GM18861 (cell line): ENCODE measurements around the gene SLC6A3.
A peak's percentile ranks its signal among the peaks of the same experiment; 100 is the strongest.

ENCODE experiments used
- ATAC-seq: cut with Tn5 transposase; IDR thresholded peaks from one replicate; pipeline ENCODE4 v1.9.1; 2021; ENCODE audit not compliant: unreplicated experiment

SLC6A3 gene

DNA sequence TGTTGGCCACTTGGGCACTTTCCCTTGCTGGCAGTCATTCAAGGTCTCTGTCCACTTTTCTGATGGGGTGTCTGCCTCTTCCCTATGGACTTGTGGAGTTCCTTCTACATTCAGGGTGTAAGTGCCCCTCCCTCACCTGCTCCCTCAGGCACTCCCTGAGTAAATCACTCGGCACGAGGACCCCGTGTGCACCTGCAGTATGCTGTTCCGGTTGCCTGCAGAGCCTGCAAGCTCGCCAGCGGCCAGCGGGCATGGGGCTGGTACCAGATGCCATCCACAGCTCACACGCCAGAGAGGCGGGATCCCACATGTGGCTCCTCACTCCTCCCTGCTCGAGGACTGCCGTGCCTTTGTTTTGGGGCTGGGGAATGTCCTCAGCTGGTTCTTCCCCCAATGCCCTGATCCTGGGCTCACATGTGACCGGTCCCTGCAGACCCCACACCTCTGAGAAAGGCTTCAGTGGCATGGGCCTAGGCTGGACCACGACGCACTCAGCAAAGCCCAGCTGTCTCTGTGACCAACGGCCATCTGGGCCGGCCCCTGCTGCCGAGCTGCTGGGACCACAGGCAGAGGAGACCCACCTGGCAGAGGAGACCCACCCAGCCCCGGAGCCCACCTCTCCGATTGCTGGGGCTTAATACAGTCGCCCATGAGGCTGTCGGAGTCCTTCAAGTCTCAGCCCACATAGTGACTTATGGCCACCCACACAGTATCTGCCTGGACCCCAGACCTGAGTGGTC lies 54.2 kb downstream of the SLC6A3 start:
- ATAC-seq, result no peak

DNA sequence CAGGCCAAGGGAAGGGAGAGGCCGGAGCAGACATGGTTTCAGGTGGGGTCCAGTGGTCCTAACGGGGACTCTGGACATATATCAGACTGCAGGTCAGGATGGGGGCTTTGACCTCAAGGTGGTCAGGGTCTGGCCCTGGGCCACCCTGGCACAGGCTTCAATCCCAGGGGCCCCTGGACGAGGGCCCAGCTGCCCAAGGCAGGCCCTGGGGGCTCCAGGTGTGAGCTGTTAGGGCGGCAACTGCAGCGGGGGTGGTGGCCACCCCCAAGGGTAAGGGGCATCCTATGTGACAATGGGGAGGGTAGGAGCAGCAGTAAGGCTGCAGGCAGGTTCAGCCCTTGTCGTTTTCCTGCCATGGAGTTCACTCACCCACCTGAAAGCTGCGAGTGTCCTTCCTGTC lies 54.9 kb downstream of the SLC6A3 start:
- ATAC-seq, result no peak

DNA sequence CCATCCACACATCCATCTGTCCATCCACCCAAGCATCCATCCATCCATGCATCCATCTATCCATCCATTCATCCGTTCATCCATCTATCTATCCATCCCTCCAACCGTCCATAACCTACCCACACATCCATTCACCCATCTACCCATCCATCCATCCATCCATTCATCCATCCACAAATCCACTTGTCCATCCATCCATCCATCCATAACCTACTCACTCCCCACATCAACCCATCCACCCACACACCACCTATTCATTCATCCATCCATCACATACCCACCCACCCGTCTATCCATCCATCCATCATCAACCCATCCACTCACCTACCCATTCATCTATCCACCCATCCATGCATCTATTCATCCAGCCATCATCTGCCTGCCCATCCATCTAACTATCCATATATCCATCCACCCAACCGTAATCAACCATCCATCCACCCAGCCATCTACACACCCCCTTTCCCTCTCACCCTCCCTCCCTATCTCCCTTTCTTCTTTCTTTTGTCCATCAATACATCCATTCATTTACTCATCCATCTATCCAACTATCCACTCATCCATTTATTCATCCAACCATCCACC lies 56.8 kb downstream of the SLC6A3 start:
- ATAC-seq, result no peak

DNA sequence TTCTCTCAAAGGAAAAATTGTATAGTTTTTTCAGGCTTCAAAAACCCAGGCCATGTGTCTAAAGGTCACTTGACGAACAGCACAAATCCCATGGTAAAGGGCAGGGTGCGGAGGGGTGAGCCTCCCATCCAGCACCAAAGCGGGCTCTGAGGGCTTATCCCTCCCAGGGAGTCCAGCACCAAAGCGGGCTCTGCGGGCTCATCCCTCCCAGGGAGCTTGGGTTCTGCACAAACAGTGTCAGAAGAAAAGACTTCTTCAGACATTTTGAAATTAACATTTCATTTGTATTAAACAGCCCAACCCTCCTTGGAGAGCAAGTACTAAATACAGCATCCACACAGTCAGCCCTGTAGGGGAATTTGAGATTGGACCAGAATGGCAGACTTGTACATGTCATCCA lies 57.4 kb downstream of the SLC6A3 start:
- ATAC-seq, result no peak

DNA sequence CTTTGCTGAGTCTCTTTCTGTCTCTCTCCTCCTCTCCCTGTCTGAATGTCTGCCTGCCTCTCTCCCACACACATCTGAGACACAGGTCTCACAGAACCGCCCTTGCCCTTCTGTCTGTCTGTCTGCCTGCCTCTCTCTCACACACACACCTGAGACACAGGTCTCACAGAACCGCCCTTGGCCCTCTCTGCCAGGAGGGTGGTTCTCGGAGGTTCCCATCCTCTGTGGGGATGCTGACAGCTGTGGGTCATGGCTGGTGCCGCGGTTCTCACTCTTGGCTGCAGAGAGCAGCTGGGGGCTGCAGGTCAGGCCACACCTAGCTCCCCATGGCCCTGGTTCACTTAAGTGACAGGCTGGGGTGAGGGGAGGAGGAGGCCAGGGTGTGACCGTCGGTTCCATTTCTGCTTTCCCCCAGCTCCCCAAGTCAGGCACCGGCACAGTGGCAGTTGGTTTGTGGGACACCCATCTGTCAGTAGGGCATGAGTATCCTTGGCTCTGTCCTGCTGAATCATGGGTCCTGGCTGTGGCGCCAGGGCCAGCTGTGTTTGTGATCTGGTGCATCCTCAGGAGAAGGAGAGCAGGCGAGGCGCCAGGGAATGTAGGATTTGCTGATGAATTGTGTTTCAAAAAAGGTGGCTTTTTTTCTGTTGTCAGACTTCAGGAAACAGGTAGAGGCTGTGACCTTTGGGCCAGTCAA lies 58.0 kb downstream of the SLC6A3 start:
- ATAC-seq, result no peak

DNA sequence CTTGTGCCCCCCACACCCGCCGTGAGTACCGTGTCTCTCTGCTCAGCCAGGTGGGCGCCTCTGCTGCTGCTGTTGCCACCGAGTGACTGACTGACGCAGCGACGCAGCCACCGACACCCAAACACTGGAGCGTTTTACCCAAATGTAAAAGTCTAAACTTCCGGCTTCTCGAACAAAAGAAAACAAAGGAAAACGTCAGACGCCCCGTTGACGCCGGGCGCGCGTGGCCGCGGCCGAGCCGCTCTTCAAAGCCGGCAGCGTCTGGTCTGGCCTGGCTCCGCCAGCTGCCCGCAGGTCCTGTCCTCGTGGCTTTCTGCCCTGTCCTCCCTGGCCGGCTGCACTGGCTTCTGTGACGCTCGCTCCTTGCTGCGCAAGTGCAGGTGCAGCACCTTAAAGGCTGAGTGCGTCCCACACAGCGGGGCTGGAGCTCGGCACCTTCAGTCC lies 58.9 kb downstream of the SLC6A3 start:
- peak; percentile 40 for ATAC-seq

DNA sequence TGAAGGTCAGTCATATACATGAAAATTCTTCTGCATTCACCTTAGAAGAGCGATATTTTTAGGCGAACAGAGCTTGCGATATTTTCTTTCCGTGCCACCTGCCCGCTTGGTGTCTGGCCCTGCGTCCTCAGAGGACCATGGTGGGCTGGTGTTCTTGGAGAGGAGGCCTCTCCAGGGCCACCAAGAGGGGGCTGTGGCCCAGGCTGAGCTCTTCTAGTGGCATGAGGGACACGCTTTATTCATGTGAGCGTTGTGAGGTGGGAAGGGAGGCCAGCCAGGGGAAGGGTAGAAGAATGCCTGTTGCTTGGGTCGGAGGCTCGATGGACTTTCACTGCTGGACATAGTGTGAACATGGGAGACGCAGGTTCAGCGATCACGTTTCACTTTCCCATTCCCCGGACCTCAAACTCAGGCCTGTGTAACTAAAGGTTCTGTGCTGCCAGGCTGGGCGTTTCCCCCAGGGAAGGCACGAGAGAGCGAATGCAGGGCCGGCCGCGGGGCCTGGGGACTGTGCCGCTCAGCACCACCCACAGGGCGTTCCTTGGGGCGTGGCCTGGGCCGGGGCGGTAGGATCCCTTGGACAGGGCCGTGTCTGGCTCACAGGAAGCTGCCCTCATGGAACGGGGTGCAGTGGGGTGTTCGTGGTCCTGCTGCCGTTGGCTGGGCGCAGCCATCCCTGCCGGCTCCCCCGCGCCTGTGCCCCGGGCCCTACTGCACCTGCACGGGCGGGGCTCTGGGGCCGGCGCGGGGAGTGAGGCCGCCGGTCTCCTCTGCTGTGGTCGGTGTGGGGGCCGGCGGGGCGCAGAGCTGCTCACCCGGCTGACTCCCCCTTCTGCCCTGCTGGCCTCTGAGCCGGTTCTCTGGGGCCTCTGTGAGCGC lies 59.6 kb downstream of the SLC6A3 start:
- ATAC-seq, result peak; percentile 72

DNA sequence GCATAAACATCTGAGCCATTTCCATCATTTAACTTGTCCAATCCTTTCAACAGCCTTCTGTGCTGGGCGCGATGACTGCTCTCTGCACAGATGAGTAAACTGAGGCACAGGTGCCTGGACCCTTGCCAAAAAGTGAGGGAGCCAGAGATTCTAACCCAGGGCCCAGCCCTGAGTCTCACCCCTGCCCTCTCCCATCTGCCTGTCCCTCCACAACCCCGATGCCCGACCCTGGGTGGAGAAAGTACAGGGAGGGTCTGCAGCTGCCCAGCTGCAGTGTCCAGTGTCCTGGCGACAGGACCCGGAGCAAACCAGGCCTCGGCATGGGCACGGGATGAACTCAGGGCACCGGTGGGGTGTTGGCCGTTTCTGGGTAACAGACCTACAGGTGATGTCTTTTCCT lies 60.7 kb downstream of the SLC6A3 start:
- ATAC-seq, result no peak

DNA sequence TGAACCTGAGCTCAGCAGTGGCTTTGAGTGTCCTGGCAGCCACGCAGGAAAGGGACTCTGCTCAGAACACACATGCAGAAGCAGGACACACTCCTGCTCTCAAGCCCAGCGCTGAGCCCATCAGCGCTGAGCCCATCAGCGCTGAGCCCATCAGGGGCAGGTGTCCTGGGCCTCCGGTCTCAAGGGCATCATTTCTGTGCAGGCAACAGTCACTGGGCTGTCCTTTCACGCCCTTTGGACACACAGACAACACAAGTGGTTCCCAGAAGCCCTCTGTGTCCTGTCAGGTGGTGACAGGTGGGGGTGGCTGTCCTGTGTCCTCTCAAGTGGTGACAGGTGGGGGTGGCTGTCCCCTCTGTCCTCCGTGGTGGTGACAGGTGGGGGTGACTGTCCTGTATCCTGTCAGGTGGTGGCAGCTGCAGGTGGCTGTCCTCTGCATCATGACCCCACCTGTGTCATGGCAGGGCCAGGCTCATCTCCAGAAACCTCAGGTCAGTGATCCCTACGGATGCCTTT lies 61.3 kb downstream of the SLC6A3 start:
- no peak for ATAC-seq

DNA sequence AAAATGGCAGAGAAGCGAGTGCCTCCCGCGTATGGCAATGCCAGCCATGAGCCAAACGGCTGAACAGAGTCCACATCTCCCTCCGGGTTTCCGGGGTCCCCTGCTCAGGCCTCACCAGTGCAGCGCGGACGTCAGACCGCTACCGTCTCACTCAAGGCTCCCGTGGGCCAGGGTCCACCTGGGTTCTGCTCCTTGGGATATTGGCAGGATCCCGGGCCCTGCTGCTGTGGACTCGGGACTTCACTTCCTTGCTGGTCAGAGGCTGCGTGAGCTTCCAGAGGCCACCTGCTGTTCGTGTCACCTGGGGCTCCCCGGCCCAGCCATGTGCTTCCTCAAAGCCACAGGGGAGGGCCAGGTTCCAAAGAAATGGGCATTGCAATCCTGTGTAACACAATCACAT lies 61.9 kb downstream of the SLC6A3 start:
- ATAC-seq, result no peak

DNA sequence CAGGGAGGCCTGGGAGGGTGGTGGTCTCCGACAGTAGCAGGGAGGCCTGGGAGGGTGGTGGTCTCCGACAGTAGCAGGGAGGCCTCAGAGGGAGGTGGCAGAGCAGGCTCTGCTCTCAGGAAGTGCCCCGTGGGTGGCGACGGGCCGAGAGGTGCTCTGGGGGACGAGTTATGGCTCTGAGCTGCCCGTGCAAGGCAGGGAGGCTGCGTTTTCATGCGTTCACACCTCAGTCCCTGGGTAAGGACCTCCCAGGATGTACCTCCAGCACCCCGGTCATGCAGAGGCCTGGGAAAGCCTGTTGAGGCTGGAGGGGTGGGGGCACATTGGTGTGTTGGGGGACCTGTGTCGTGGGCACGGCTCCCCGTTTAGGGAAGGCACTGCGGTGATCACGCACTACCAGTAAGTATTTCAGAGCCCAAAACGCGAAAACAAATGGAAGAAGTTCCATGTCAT lies 63.0 kb downstream of the SLC6A3 start:
- no peak for ATAC-seq

DNA sequence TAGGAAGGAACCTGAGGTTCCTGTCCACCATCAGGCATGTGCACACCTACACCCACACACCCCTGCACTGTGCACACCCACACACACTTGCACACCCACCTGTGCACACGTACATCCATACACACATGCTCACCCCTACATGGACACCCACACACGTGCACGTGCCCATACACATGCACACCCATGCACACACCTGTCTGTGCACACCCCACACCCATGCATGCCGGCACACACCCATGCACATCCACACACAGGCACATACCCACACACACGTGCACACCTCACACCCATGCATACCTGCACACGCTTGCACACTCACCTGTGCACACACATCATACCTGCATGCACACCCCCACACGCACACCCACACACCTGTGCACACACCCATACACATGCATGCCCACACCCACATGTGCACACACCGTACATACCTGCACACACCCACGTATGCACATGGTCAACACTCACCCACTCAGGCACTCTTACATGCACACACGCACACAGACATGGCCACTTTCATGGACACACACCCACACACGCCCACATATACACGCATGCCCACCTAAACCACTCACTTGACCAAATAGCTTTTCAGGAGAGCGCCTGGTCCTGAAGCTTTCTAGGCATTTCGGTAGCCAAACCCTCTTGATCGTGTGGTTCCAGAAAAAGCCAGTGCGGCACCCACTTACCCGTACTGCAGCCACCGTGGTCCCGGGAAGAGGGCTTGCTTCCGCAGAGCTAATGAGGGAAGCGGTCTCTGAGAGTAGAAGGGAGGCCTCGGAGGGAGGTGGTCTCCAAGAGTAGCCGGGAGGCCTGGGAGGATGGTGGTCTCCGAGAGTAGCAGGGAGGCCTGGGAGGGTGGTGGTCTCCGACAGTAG lies 63.6 kb downstream of the SLC6A3 start:
- no peak for ATAC-seq

DNA sequence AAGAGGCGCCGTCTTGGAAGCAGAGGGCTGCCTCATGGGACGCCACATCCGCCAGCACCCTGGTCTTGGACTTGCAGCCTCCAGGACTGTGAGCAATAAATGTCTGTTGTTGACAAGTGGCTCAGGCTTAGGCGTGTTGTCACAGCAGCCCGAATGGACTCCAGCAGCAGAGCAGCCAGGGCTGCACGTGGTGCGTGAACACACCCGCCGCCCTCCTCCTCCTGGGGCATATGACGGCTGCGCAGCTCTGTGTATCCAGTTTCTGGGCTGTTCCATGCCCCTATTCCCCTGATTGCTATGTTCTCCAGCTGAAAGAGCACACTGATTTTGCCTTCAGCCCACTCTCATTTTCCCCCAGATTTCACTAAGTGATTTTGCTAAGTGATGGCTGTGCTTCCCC lies 64.3 kb downstream of the SLC6A3 start:
- ATAC-seq, result no peak

DNA sequence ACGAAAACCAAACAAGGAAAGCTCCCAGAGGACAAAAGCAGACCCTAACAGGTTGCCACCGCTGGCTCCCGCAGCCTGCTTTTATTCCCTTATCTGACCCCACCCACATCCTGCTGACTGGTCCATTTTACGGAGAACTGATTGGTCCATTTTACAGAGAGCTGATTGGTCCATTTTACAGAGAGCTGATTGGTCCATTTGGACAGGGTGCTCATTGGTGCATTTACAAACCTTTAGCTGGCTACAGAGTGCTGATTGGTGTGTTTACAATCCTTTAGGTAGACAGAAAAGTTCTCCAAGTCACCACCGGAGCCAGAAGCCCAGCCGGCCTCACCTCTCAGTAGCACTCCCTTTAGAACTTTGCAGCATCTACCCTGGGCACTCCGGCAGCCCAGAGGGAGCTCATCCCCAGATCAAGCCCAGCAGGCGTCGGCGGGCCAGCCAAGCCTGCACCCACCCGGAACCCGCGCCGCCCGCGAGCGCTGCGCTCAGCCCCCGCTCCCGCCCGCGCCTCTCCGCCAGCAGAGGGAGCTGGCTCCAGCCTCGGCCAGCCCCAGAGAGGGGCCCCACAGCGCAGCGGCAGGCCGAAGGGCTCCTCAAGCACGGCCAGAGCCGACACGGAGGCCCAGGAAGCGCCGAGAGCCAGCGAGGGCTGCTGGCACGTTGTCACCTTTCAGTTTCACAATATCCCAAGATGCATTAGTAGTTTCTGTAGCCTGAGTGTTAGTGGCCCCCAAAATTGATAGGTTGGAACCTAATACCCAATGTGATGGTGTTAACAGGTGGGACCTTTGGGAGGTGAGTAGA lies 65.0 kb downstream of the SLC6A3 start:
- peak; percentile 84 for ATAC-seq

DNA sequence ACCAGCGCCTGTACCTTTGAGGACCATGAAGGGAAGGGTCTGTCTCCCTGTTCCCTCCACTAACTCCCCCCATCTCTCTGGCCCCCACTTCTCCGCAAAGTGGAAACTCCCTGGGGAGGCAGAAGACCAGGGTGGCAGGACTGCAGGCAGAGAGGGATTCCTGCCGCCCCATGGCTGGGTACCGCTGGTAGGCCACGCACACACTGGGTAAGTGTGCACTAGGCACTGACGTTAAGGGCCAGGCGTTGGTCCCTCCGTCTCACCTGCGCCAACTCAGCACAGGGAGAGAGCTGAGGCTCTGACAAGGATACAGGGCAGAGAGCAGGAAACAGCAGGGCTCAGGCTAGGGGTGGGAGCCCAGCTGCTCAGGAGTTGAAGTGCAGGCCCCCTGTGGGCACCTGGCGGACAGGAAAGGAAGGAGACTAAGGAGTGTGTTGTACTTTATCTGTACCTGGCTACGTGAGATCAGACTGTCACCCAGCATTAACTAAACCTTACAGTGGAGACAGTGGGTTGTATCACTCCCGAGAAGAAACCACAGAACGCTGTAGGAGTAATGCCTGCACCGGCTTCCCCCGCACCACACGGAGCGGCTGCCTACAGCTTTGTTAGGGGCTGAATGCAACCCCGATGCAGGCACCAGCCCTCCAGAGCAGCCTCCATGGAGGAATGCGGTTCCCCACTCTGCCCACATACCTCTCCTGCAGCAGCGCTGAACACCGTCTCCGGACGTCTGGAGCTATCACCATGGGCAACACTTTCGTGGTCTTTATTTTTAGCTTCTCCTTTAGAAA lies 66.2 kb downstream of the SLC6A3 start:
- ATAC-seq, result no peak

DNA sequence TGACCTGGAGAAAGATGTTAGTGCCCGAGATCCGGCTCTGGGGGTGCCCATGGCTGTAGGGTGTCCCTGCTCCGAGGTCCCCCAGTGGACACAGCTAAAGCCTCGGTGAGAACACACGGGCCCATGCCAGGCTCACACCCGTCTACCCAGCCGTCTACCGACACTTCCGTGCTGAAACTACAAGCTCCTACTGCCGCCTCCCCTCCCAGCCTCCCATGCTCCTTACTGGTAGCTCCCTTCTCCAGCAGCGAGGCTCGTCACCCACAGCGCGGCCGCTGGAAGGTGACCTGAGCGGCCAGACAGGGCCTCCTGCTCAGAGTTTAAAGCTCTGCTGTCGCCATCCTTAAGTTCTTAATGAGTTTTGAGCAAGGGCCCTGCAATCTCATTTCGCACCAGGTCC lies 67.1 kb downstream of the SLC6A3 start:
- no peak for ATAC-seq

DNA sequence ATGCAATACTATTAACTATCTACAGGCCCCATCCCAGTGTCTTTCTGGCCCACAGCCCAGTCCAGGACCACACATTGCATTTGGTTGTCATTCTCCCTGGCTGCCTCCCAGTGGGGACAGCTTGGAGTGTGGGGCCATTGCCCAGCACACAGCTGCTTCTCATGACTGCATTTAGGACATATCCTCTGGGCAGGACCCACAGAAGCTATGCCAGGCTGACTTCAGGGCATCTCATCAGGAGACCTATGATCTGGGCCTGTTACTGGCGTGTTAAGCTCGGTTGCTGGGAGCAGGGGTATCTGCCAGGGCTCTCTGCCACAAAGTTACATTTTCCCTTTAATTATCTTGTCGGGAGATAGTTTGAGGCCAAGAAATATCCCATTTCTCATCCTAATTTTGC lies 68.3 kb downstream of the SLC6A3 start:
- no peak for ATAC-seq
